GM19023 (cell line): ENCODE measurements around the gene SLC37A1.

Experiments used
- ATAC-seq: cut with Tn5 transposase; IDR thresholded peaks from one replicate; pipeline ENCODE4 v1.9.1; 2021; ENCODE audit warnings: mild to moderate bottlenecking, moderate library complexity; ENCODE audit not compliant: unreplicated experiment

The SLC37A1 gene

GRCh38 chr21:42542196-42542595, 28.5 kb downstream of the SLC37A1 start:
- no peak for ATAC-seq

- no peak for ATAC-seq
Observed at GRCh38 chr21:42542596-42542995, 28.9 kb downstream of the SLC37A1 start.

GRCh38 chr21:42543106-42543847, 29.6 kb downstream of the SLC37A1 start:
- ATAC-seq: no peak

- no peak for ATAC-seq
Observed at GRCh38 chr21:42544544-42544943, 30.9 kb downstream of the SLC37A1 start.

- ATAC-seq: no peak
Observed at GRCh38 chr21:42545317-42545716, 31.7 kb downstream of the SLC37A1 start.

GRCh38 chr21:42545745-42546144, 32.1 kb downstream of the SLC37A1 start:
- no peak for ATAC-seq

- no peak for ATAC-seq
Observed at GRCh38 chr21:42546433-42546832, 32.8 kb downstream of the SLC37A1 start.

- no peak for ATAC-seq
Observed at GRCh38 chr21:42547001-42547905, 33.6 kb downstream of the SLC37A1 start.

GRCh38 chr21:42547906-42548365, 34.3 kb downstream of the SLC37A1 start:
- no peak for ATAC-seq

GRCh38 chr21:42548687-42549406, 35.2 kb downstream of the SLC37A1 start:
- ATAC-seq: no peak

- no peak for ATAC-seq
Observed at GRCh38 chr21:42550817-42551216, 37.2 kb downstream of the SLC37A1 start.

GRCh38 chr21:42552407-42553336, 39.0 kb downstream of the SLC37A1 start:
- ATAC-seq: no peak

GRCh38 chr21:42553435-42553834, 39.8 kb downstream of the SLC37A1 start:
- ATAC-seq: no peak

- no peak for ATAC-seq
Observed at GRCh38 chr21:42554251-42554961, 40.8 kb downstream of the SLC37A1 start.

GRCh38 chr21:42555756-42556438, 42.2 kb downstream of the SLC37A1 start:
- no peak for ATAC-seq

- ATAC-seq: no peak
Observed at GRCh38 chr21:42556476-42556875, 42.8 kb downstream of the SLC37A1 start.

- no peak for ATAC-seq
Observed at GRCh38 chr21:42556960-42557359, 43.3 kb downstream of the SLC37A1 start.

- no peak for ATAC-seq
Observed at GRCh38 chr21:42557420-42557819, 43.8 kb downstream of the SLC37A1 start.

GRCh38 chr21:42558368-42558767, 44.7 kb downstream of the SLC37A1 start:
- no peak for ATAC-seq
